RCC 7860 (cell line): Measurements from ENCODE around the gene SH2D4B.
A peak's percentile ranks its signal among the peaks of the same experiment; 100 is the strongest.
"Not testable (repeated sequence)": the region's sequence is repeated elsewhere in the genome, so short reads cannot be mapped to it uniquely, and the experiment has no call there.

Experiments used
- DNase-seq: peaks from one replicate; pipeline ENCODE4 v3.0.0-alpha.2; 2015; ENCODE audit warnings: low spot score
- FAIRE-seq: peaks from 2 replicates; lab custom pipeline; 2012; peaks lifted over from hg19 to GRCh38; lab: Jason Lieb, UNC

SH2D4B gene

DNA sequence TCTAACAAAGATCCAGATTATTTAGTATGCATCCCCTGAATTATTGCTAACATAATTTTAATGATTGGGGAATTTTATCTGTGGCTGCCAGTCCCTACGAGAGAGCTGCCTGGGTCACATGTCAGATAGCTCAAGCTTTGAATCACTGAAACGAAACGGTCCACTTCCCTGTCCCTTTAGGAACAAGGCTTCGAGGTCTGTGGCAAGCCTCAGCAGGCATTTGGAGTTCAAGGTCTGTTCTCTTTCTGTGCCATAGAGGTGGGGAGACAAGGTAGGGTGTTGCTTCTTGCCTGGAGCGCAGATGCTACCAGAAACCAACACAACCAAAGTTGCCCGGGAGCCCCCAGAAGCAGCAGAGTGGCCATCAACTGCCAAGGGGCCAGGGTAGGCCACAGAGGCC lies 13.9 kb upstream of the SH2D4B start:
- DNase-seq, result no peak
- FAIRE-seq, result no peak

DNA sequence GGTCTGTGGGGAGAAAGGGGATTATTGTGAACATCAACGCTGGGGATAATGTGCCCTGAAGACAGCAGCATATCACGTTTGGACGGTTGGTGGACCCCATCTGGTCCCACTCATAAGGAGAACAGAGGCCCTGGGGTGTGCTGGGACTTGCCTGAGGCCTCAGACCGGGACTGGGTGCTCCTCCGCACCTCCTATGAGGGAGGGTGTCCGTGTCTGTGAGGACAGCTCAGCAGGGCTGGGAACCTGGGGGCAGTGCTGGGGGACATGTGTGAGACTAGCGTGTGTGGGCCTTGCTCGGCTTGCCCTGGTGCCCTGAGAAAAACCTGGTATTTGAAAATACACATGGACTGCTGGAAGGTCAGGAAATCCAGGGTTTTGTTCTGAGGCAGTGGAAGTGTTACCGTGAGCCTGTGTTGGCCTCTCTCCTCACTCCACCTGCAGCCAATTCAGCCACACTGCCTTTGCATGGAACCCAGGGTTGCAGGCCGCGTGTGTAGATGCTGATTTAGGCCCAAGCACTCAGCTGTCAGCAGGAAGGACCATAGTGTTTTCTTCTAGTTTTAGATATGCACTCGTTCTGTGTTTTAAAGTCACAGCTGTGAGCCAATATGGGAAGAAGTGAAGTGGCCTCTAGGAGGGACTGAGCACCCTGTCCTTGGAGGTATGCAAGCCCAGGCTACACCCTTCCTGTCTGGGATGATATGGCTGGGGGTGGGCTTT lies 13.4 kb upstream of the SH2D4B start:
- FAIRE-seq (no peak), DNase-seq (no peak)

DNA sequence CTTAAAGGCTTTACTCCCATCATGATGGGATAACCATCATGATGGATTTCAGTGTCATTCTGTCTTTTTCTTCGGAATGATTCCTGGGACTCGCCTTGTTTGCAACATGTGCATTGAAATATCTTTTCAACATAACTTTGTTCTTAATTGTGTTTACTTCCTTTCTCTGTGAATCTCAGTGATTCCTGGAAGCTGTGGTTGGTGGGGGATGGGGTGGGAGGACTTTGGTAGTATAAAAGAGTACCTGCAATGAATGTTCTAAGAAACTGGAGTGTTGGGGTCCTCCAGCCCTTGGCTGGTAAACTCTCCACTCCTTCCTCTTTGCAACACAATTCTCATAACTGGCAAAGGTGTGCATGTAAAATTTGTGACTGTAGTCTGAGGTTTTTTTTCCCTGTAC lies 11.5 kb upstream of the SH2D4B start:
- DNase-seq, result no peak

DNA sequence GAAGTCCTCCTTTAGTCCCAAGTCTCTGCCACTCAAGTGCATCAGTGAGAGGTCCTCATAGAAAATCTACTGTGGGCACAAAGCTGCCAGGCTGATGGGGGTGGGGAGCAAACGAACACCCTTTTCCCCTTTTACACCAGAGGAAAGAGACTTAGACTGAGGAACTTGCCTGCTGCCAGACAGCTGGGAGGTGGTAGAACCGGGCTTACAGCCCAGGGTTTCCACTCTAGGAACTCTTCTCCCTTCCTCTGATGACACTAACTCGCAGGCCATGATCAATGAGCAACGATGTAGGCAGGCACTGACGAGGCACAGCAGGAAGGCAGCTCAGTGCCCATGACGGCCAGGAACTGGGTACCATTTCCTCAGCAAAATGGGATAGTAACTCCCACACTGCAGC lies 11.0 kb upstream of the SH2D4B start:
- no peak for DNase-seq
- no peak for FAIRE-seq

More for the DNA sequence above, 11.5 kb upstream of the SH2D4B start:
- FAIRE-seq, result no peak

DNA sequence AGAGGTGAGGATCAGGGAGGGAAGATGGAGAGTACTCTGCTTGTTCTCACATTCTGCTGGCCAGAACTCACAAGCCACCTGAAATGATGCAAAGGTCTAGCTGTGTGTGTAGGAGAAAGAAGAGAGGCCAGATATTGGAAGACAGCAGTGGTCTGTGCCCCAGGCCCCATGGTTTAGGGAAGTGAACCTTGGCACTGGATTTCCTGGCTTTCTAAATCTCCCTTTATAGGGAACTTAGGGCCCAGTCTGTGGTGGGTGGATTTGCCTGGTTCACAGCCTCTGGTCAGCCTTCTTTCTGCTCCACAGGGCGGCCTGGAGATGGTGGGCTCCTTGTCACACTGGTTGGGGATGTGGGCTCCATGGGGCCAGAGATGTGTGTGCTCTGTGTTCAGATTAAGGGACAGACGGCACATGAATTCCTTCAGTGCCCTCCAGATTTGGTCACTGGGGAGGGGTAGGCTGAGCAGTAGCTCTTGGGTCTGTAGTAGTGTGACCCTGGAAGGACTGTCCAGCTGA lies 9.5 kb upstream of the SH2D4B start:
- FAIRE-seq (no peak), DNase-seq (no peak)

DNA sequence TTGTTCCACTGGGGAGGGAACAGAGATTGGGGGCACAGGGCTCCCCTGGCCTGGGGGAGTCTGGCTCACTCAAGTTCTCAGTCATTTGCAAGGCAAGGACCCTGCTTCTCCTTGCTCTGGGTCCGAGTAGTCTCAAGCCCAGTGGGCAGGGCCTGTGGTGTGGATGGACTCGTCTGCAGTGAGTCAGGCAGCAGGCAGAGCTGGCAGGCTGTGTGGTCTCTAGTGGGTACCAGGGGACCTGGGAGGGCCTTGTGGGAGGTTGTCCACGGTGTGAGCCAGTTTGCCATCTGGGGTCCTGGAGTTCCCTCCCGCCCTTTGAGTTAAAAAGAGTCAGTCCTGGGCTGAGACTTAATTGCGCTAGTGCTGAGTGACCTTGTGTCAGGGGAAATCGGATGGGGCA lies 8.8 kb upstream of the SH2D4B start:
- FAIRE-seq (no peak), DNase-seq (no peak)

DNA sequence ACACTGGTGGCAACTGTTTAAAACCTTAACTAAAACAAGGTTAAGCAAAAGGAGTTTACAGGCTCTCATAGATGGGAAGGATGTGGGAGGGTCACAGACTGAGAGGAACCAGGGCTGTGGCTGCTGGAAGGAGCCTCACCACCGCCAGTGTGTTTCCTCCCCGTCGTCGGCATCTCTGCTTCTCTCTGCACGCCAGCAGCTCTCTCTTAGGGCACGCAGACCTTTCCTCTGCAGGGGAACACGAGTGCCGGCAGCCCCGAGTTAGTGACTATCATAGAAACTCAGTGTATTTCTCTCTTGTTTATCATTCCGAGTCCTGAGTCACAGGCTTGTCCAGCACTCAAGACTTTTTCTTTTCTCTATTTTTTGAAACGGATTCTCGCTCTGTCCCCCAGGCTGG lies 8.1 kb upstream of the SH2D4B start:
- no peak for FAIRE-seq

DNA sequence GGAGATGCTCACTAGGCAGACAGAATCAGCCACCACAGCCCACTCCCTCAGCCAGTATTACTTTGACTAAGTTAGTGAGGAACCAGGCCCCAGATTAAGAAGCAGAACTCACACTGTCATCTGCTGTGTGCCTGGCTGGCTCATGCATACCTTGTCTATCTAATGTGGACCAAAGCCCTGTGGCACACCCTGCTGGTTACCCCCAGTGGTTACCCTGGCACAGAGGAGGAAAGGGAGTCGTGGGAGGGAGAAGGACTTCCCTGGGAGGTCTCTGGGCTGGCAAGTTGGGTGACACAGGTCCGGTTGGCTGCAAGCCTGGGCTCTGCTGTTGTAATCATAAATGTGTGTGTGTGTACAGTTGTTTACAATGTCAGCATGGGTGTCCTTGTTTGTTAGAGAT lies 7.5 kb upstream of the SH2D4B start:
- no peak for FAIRE-seq
- peak; percentile 41 for DNase-seq

More for the DNA sequence above, 8.1 kb upstream of the SH2D4B start:
- DNase-seq, result no peak

DNA sequence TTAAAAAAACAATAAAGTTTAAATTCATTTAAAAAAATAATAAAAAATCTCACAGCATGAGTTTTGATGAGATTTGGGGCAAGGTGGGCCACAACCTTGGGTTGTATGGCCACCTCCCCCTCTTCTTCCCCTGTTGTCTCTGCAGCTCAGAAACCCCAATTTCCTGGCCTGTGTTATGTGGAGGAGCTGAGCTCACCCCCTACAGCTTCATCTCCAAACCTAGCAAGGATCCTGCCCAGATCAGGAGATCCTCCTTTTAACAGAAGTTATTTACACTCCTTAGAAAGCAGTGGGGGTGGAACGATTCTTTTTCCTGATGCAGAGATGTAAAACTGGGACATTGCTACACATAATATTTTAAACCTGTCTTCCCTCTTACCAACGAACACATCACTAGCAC lies 6.9 kb upstream of the SH2D4B start:
- FAIRE-seq (no peak), DNase-seq (no peak)

DNA sequence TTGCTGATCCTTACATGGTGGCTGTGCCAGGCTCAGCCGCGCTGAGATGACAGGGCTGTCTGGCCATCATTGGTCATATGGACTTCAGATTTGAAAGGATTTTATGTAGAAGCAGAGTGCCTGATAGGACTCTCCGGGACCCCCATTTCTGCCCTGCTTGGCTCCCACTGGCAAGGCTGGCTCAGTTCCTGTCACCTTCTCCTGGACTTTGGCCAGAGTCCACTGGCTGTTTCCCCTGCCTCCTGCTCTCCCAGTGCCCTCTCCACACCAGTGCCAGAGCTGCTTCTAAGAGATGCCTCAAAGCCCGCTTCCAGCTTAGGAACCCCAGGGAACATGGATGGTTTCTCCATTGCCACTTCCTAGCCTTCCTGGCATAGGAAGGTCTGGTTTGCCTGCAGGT lies 5.1 kb upstream of the SH2D4B start:
- DNase-seq, result no peak
- FAIRE-seq, result no peak

DNA sequence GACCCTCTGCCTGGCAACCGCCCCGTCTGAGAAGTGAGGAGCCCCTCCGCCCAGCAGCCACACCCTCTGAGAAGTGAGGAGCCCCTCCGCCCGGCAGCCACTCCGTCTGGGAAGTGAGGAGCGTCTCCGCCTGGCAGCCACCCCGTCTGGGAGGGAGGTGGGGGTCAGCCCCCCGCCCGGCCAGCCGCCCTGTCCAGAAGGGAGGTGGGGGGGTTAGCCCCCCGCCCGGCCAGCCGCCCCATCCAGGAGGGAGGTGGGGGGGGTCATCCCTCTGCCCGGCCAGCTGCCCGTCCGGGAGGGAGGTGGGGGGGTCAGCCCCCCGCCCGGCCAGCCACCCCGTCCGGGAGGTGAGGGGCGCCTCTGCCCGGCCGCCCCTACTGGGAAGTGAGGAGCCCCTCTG lies 3.6 kb upstream of the SH2D4B start:
- FAIRE-seq, DNase-seq: not testable (repeated sequence)

DNA sequence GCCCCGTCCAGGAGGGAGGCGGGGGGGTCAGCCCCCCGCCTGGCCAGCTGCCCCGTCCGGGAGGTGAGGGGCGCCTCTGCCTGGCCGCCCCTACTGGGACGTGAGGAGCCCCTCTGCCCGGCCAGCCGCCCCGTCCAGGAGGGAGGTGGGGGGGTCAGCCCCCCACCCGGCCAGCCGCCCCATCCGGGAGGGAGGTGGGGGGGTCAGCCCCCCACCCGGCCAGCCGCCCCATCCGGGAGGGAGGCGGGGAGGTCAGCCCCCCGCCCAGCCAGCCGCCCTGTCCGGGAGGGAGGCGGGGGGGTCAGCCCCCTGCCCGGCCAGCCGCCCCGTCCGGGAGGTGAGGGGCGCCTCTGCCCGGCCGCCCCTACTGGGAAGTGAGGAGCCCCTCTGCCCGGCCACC lies 3.1 kb upstream of the SH2D4B start:
- FAIRE-seq, DNase-seq: not testable (repeated sequence)

DNA sequence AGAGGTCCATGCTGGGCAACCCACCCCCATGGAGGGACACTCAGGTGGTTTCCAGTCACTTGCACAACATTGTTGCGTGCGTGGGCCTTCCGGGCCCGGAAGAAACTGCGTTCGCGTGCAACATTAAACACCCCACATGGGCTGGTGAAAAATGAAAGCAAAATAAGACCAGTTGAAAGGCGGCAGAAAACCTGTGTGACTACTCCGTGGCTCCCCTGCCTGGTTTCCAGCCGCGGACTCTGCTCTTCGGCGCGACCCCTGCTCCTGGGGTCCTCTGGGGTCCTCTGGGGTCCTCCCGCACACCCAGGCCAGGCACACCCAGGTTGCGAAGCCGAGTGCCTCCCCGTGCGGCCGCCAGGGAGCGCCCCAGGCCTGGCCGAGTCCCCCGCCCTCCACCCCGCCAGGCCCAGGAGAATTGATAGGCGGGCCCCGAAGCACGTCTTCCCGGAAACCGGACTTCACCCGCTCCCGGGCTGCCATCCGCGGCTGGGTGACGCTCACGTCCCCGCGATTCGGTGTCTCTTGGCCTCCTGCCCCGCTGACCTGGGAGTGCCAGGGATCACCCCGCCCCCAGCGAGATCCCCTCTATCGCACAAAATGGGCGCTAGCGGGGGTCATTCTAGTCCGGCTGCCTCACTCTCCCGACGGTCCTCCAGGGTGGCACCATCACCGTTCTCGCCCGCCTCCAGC lies 1.9 kb upstream of the SH2D4B start:
- DNase-seq, result no peak
- FAIRE-seq, result no peak

DNA sequence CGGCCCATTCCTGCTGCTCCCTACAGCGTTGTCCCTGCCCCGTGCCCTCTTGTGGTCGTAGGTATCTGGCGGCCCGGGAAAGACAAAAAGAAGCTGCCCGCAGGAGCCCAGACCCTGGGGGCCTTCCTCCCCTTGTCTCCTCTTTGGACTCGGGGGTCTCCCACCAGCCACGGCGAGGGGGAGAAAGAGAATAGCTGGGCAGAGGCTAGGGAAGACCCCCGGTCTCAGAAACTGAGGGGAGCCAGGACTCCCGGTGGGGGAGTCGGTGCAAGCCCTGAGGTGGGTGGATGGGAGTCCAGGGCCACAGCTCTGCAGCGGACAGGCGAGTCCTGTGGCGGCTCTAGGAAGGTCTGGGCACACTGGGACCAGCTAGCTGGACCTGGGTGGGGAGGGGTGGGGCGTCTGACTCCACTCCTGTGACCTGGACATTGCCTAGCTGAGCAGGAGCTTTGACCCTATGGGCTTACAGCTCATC lies 1.3 kb upstream of the SH2D4B start:
- no peak for FAIRE-seq
- no peak for DNase-seq

DNA sequence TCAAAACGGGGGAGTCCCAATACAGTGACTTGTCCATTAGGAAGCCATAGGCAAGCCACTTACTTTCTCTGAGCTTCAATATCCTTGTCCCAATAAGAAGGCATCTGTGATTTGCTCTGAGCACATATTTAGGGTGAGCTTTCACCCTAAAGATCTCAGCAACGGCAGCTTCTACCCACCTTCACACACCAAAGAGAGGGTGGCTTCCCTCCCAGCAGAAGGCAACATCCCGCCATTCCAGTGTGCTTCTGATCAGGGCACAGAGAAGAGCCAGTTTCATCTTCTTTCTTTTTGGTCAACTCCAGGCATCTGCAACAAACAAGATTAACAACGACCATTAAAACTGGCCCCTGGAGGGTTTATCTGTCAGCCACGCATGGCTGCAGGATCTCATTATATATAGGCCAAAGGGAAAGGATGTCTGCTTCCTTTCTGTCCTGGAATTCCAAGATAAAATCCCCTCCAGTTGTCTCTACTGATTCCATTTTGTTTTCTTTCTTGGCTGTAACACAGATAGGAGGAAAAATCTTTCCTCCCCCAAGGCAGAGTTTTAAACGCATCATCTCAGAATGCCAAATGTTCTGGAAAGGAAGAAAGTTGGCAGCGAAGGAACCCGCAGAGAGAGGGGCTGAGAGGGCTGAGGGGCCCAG lies 491 bp upstream of the SH2D4B start:
- DNase-seq, result no peak
- no peak for FAIRE-seq

DNA sequence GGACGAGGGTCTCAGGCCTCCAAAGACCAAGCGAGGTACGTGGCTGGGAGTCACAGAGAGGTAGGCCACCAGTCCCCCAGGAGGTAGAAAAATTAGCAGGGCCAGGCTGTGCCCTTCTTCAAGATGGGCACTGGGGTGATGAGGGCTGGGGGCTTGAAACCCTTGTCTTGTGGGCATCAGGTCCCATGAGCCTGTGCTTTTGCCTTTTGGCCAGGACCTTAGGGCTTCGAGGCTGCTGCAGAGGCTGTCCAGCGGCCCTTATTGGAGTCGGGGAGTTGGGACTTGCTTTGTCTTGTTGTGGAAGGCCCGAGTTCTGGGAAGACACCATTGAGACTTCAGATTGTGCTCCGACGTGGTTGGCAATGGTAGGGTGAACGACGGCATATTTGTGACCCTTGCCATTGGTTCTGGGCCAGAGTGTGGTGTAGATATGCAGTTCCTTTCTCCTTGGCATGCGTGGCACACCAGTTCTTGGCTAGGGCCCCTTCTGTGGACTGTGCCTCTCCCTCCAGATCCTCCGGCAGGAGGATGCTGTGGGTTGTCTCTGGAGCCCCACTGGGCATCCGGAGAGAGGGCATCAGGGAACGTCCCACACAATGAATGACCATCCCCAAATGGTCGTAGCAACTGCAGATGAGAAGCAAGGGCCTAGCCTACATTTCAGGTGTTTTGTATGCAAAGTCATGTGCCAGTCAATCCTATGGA lies 931 bp downstream of the SH2D4B start:
- FAIRE-seq (no peak), DNase-seq (no peak)

DNA sequence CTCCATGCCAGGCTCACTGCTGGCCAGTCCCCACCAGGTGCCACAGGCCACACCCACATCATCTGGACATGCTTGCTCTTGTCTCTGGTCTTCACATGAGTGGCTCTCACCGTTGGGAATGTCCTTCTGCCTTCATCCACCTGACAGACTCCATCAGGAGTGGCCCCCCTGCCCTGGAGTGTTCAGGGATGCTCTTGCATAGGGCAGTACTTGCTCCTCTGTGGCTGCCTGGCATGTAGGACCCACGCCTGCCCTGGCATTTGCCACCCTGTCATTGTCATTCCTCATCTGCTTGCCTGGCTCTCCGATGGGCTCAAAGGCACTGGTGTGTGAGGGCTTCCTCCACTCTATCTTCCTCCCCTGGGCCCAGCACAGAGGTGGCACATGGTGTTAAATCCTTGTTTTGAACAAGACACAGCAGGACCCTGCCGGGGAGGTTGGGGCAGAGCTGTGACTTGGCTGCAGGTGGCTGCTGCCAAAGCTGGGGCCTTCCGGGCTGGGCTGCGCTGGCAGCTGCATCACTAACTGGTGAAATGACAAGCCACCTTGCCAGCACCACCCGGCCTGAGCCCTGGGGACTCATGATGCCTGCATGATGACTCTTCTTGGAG lies 1.8 kb downstream of the SH2D4B start:
- FAIRE-seq, result no peak
- no peak for DNase-seq

DNA sequence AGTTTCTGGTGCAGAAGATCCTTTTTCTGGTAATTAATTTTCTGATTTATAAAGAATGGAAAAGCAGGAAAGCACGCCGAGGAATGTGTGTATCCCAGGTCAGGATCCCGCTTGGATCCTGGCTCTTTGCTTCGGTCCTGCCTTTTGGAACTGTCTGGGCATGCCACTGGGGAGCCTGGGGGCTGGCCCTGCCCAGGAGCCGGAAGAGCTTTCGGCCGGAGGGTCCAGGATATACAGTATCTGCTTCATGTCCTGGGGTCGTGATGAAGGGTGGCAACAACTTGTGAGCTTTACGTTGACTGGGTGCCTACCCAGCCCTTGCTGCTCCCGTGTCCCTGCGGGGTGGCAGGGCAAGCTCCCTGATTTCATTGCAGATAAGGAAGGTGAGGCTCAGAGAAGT lies 2.4 kb downstream of the SH2D4B start:
- FAIRE-seq, result no peak

DNA sequence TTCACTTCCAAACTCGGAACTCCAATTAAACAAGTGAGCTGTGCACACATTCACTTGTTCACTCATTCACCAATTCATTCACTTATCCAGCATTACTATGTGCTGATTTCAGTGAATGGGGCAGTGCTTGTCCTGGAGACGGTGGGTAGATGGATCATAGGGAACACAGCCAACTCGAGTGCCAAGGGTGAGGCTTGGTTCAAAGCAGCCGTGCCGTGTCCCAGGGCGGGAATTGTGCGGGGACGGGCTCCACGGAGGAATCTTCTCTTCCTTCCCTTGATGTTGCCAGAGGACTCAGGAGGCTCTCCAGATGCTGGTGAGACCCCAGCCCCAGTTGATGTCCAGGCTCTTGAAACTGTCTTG lies 2.9 kb downstream of the SH2D4B start:
- no peak for FAIRE-seq

More for the DNA sequence above, 2.4 kb downstream of the SH2D4B start:
- no peak for DNase-seq

DNA sequence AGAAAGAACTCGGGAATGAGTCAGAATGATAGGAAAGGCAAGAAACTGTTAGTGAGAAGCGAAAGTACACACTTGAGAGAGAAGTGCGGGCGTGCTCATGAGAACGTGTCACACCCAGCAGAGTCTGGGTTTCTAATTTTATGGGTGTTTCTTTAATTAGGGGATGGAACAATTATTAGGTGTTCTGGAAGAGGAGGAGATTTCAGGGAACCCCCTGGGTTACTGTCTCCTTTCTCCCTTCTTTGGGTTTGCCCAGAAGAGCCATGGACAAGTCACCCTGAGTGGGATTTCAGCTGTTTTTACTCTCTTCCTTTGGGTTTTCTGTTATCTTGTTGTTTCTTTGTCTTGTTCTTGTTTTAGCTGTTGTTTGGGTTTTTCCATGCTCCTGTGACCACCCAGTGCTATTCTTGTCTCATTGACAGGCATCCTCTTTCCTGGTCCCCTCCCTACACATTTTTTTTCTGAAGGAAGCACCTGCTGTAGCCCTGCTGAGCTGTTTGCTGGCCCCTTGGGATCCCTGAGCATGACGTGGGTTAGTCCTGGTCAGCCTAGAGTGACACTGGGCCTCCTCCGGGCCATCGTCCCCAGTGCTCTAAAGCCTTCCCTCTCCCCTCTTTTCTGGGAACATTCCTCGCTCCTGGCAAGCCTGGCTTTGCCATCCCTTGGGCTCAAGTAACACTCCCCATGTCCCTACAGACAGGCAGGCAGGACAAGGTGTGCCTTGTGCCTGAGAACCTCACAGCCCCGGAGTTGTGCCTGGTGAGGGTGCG lies 3.5 kb downstream of the SH2D4B start:
- DNase-seq (no peak), FAIRE-seq (no peak)

More for the DNA sequence above, 2.9 kb downstream of the SH2D4B start:
- no peak for DNase-seq
